ENCODE results near the gene TACSTD2. TPM values are rescaled to one million over a fixed set of nuclear protein-coding genes. Genes with fewer than 3 reads are reported as not detected.

The TACSTD2 gene
- total and polyA plus RNA-seq, 9 donors: 0.35 to 132 (median 4.9) TPM

GRCh38 chr1:58621391-58621790 is 44.3 kb upstream of the TACSTD2 start:
- Histone ChIP-seq H3K9me3 (no peaks in the 10 kb centered on the region), H3K27ac (no peak overlapping the region), H3K4me1 (ENCODE audit: insufficient read depth) (no peaks in the 10 kb centered on the region), H3K36me3 (no peaks in the 10 kb centered on the region), H3K4me3 (no peak overlapping the region), H3K27me3 (no peaks in the 10 kb centered on the region)
- intact Hi-C loops (cut with DNase I): no loop called here
- no peak for DNase-seq
- 89 to 90% (median 90%) methylated on average over 3 of the region's 3 CpGs for WGBS, 3 donors
- TF ChIP-seq POLR2A (IDR thresholded peaks at IDR 0.05) (no peak), EP300 (IDR thresholded peaks at IDR 0.05) (no peak), CTCF (IDR thresholded peaks at IDR 0.05) (no peak)

GRCh38 chr1:58620926-58621325 is 43.9 kb upstream of the TACSTD2 start:
- Histone ChIP-seq H3K27ac (no peak overlapping the region), H3K36me3 (no peaks in the 10 kb centered on the region), H3K9me3 (no peaks in the 10 kb centered on the region), H3K4me1 (ENCODE audit: insufficient read depth) (no peaks in the 10 kb centered on the region), H3K4me3 (no peak overlapping the region), H3K27me3 (no peaks in the 10 kb centered on the region)
- TF ChIP-seq EP300 (IDR thresholded peaks at IDR 0.05) (no peak), CTCF (IDR thresholded peaks at IDR 0.05) (no peak), POLR2A (IDR thresholded peaks at IDR 0.05) (no peak)
- WGBS, 3 donors: 71 to 84% (median 80%) methylated on average over 5 of the region's 5 CpGs
- no peak for DNase-seq
- intact Hi-C loops (cut with DNase I): no loop called here

- no peaks in the 10 kb centered on the region for H3K36me3 ChIP-seq
- DNase-seq: no peak
- no peak overlapping the region for H3K4me3 ChIP-seq
- TF ChIP-seq POLR2A (IDR thresholded peaks at IDR 0.05) (no peak), EP300 (IDR thresholded peaks at IDR 0.05) (no peak), CTCF (IDR thresholded peaks at IDR 0.05) (no peak)
- H3K27ac ChIP-seq: no peak overlapping the region
- H3K4me1 ChIP-seq (ENCODE audit: insufficient read depth): no peaks in the 10 kb centered on the region
- H3K27me3 ChIP-seq: no peaks in the 10 kb centered on the region
- intact Hi-C loops (cut with DNase I): no loop called here
- H3K9me3 ChIP-seq: no peaks in the 10 kb centered on the region
- 75 to 84% (median 79%) methylated on average over 7 of the region's 7 CpGs for WGBS, 3 donors
These were observed 43.2 kb upstream of the TACSTD2 start for GRCh38 chr1:58620259-58620658.

GRCh38 chr1:58619286-58620054 is 42.4 kb upstream of the TACSTD2 start:
- DNase-seq: no peak
- H3K9me3 ChIP-seq: no peaks in the 10 kb centered on the region
- H3K27me3 ChIP-seq: no peaks in the 10 kb centered on the region
- no peaks in the 10 kb centered on the region for H3K4me1 ChIP-seq (ENCODE audit: insufficient read depth)
- WGBS, 3 donors: 62 to 75% (median 72%) methylated on average over 5 of the region's 5 CpGs
- H3K4me3 ChIP-seq: no peak overlapping the region
- no peak overlapping the region for H3K27ac ChIP-seq
- TF ChIP-seq EP300 (IDR thresholded peaks at IDR 0.05) (no peak), CTCF (IDR thresholded peaks at IDR 0.05) (no peak), POLR2A (IDR thresholded peaks at IDR 0.05) (no peak)
- no peaks in the 10 kb centered on the region for H3K36me3 ChIP-seq
- intact Hi-C loops (cut with DNase I): no loop called here

Data from ovary (tissue), 9 donors.